SK-N-SH treated with all-trans-retinoic acid at 6 μM for 48 hours (cell line): Measurements from ENCODE around the gene ILKAP.

Source experiments
- ATAC-seq: fragments of 200-7000 bp; cut with Tn5 transposase; 3 replicates; pipeline ENCODE4 v1.9.1; 2020; ENCODE audit warnings: mild to moderate bottlenecking, moderate library complexity
- ARNTL ChIP-seq: fragments of 450-650 bp; formaldehyde crosslinking; IDR thresholded peaks from 2 replicates; pipeline ENCODE4 v1.5.0; 2020; ENCODE audit warnings: low read depth, mild to moderate bottlenecking, moderate library complexity, borderline replicate concordance
- CREB5 ChIP-seq: fragments of 250-450 bp; sonication (Bioruptor Pico); IDR thresholded peaks from 2 replicates; pipeline ENCODE4 v1.5.1; 2020; ENCODE audit warnings: low read depth, mild to moderate bottlenecking, moderate library complexity
- CSDC2 ChIP-seq: fragments of 250-450 bp; sonication (Bioruptor Pico); IDR thresholded peaks from 2 replicates; pipeline ENCODE4 v1.5.0; 2020; ENCODE audit warnings: mild to moderate bottlenecking, moderate library complexity
- CSRNP3 ChIP-seq: fragments of 250-450 bp; sonication (Bioruptor Pico); IDR thresholded peaks from 2 replicates; pipeline ENCODE4 v1.5.1; 2021; ENCODE audit warnings: mild to moderate bottlenecking, moderate library complexity
- ESRRG ChIP-seq: fragments of 250-450 bp; sonication (Bioruptor Pico); IDR thresholded peaks from 2 replicates; pipeline ENCODE4 v1.6.1; 2021; ENCODE audit warnings: mild to moderate bottlenecking
- GLIS3 ChIP-seq: fragments of 250-450 bp; sonication (Bioruptor Pico); IDR thresholded peaks from 2 replicates; pipeline ENCODE4 v1.5.0; 2020; ENCODE audit warnings: mild to moderate bottlenecking, moderate library complexity
- ISL1 ChIP-seq: fragments of 250-450 bp; sonication (Bioruptor Pico); IDR thresholded peaks from 2 replicates; pipeline ENCODE4 v2.1.2; 2022; ENCODE audit warnings: mild to moderate bottlenecking, moderate library complexity
- OSR1 ChIP-seq: fragments of 250-450 bp; sonication (Bioruptor Pico); IDR thresholded peaks from 2 replicates; pipeline ENCODE4 v1.8.0; 2022; ENCODE audit warnings: moderate library complexity, mild to moderate bottlenecking, inconsistent platforms
- PPARA ChIP-seq: fragments of 250-450 bp; sonication (Bioruptor Pico); IDR thresholded peaks from 2 replicates; pipeline ENCODE4 v1.5.0; 2020; ENCODE audit warnings: mild to moderate bottlenecking, borderline replicate concordance
- RARB ChIP-seq: fragments of 250-450 bp; sonication (Bioruptor Pico); IDR thresholded peaks from 2 replicates; pipeline ENCODE4 v1.8.0; 2021; ENCODE audit warnings: mild to moderate bottlenecking, moderate library complexity
- TCF4 ChIP-seq: fragments of 250-450 bp; sonication (Bioruptor Pico); IDR thresholded peaks from 2 replicates; pipeline ENCODE4 v1.8.0; 2021; ENCODE audit warnings: mild to moderate bottlenecking, moderate library complexity, borderline replicate concordance
- ZC3H10 ChIP-seq: fragments of 250-450 bp; sonication (Bioruptor Pico); IDR thresholded peaks from 2 replicates; pipeline ENCODE4 v1.5.1; 2021; ENCODE audit warnings: mild to moderate bottlenecking, moderate library complexity
- ZFP30 ChIP-seq: fragments of 450-650 bp; formaldehyde crosslinking; IDR thresholded peaks from 2 replicates; pipeline ENCODE4 v1.5.0; 2022; ENCODE audit warnings: mild to moderate bottlenecking, moderate library complexity
- ZNF565 ChIP-seq: fragments of 450-650 bp; formaldehyde crosslinking; conservative IDR thresholded peaks from 2 replicates; pipeline ENCODE4 v1.5.0; 2020; ENCODE audit warnings: low read depth, mild to moderate bottlenecking, moderate library complexity
- ZNF70 ChIP-seq: fragments of 450-650 bp; formaldehyde crosslinking; IDR thresholded peaks from 2 replicates; pipeline ENCODE4 v1.5.0; 2020; ENCODE audit warnings: mild to moderate bottlenecking, moderate library complexity
- TF ChIP-seq, protein P1 (sequence below): fragments of 250-450 bp; sonication (Bioruptor Pico); IDR thresholded peaks from 2 replicates; pipeline ENCODE4 v1.8.0; 2020; ENCODE audit warnings: mild to moderate bottlenecking, moderate library complexity, borderline replicate concordance
- TF ChIP-seq, protein P2 (sequence below): fragments of 250-450 bp; sonication (Bioruptor Pico); IDR thresholded peaks from 2 replicates; pipeline ENCODE4 v1.5.0; 2020; ENCODE audit warnings: mild to moderate bottlenecking, moderate library complexity

ILKAP gene

GRCh38 chr2:238242731-238243495, 39.4 kb upstream of the ILKAP start:
- TF ChIP-seq ZNF565 (CRISPR knock-in tag) (no peak), CSDC2 (CRISPR knock-in tag) (no peak), GLIS3 (CRISPR knock-in tag) (no peak), ZC3H10 (no peak), ESRRG (CRISPR knock-in tag) (no peak)
- TF ChIP-seq, protein P1, sequence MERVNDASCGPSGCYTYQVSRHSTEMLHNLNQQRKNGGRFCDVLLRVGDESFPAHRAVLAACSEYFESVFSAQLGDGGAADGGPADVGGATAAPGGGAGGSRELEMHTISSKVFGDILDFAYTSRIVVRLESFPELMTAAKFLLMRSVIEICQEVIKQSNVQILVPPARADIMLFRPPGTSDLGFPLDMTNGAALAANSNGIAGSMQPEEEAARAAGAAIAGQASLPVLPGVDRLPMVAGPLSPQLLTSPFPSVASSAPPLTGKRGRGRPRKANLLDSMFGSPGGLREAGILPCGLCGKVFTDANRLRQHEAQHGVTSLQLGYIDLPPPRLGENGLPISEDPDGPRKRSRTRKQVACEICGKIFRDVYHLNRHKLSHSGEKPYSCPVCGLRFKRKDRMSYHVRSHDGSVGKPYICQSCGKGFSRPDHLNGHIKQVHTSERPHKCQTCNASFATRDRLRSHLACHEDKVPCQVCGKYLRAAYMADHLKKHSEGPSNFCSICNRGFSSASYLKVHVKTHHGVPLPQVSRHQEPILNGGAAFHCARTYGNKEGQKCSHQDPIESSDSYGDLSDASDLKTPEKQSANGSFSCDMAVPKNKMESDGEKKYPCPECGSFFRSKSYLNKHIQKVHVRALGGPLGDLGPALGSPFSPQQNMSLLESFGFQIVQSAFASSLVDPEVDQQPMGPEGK = no peak
- no peak for ATAC-seq

GRCh38 chr2:238241970-238242369, 38.5 kb upstream of the ILKAP start:
- no peak for TF ChIP-seq ARNTL
- TF ChIP-seq CSDC2 (CRISPR knock-in tag) = no peak
- TF ChIP-seq, protein P2, sequence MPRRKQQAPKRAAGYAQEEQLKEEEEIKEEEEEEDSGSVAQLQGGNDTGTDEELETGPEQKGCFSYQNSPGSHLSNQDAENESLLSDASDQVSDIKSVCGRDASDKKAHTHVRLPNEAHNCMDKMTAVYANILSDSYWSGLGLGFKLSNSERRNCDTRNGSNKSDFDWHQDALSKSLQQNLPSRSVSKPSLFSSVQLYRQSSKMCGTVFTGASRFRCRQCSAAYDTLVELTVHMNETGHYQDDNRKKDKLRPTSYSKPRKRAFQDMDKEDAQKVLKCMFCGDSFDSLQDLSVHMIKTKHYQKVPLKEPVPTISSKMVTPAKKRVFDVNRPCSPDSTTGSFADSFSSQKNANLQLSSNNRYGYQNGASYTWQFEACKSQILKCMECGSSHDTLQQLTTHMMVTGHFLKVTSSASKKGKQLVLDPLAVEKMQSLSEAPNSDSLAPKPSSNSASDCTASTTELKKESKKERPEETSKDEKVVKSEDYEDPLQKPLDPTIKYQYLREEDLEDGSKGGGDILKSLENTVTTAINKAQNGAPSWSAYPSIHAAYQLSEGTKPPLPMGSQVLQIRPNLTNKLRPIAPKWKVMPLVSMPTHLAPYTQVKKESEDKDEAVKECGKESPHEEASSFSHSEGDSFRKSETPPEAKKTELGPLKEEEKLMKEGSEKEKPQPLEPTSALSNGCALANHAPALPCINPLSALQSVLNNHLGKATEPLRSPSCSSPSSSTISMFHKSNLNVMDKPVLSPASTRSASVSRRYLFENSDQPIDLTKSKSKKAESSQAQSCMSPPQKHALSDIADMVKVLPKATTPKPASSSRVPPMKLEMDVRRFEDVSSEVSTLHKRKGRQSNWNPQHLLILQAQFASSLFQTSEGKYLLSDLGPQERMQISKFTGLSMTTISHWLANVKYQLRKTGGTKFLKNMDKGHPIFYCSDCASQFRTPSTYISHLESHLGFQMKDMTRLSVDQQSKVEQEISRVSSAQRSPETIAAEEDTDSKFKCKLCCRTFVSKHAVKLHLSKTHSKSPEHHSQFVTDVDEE (CRISPR knock-in tag) = no peak
- no peak for TF ChIP-seq GLIS3 (CRISPR knock-in tag)
- TF ChIP-seq ZFP30 (CRISPR knock-in tag) = no peak
- no peak for TF ChIP-seq TCF4 (CRISPR knock-in tag)
- no peak for TF ChIP-seq OSR1 (CRISPR knock-in tag)
- TF ChIP-seq CSRNP3 (CRISPR knock-in tag) = no peak
- no peak for TF ChIP-seq ISL1 (CRISPR knock-in tag)
- TF ChIP-seq ZNF70 = no peak
- TF ChIP-seq PPARA (CRISPR knock-in tag) = no peak
- TF ChIP-seq, protein P1 = no peak
- no peak for TF ChIP-seq ZNF565 (CRISPR knock-in tag)
- no peak for TF ChIP-seq CREB5
- no peak for TF ChIP-seq ZC3H10
- no peak for TF ChIP-seq RARB (CRISPR knock-in tag)
- ATAC-seq = no peak

GRCh38 chr2:238240757-238241711, 37.5 kb upstream of the ILKAP start:
- TF ChIP-seq GLIS3 (CRISPR knock-in tag) (no peak), OSR1 (CRISPR knock-in tag) (no peak), ZNF565 (CRISPR knock-in tag) (no peak)
- 0 out of 3 replicates have a peak, but pooled peaks have one; percentile 6 for ATAC-seq
